ENCODE measurements around the gene CFAP68.

The CFAP68 gene, protein sequence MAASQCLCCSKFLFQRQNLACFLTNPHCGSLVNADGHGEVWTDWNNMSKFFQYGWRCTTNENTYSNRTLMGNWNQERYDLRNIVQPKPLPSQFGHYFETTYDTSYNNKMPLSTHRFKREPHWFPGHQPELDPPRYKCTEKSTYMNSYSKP

DNA sequence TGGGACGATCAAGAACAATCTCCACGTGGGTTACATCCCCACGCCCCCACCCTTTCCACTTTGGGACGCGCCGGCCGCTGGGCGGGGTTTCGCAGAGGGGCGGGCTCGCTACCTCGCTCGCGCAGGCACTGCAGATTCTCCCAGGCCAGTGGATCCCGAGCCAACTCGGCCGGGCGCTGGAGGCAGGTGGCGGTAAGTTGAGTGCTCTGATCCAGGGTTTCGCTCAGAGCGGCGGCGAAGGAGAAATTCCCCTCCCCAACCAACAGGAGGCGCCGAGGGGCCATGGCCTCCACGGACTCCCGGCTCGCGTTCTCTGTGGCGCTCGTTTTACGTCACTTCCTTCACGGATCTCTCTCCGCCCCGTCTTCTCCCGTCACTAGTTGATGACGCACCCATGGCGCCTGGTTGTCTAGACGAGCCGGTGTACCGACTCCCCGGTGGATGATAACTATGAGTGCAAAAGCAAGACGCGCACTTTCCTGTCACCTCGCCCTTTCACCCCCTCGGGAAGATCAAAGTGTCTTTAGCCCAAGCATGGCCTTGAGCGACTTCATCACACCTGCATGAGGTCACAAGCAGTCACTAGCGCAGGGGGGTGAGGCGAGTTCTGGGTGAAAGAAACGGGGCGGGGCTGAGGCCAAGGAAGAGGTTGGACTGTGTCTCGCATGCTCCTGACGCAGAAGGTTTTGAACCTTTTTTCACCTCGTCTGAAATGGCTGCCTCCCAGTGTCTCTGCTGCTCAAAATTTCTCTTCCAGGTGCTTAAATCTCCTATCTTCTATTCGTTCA, at the start of gene CFAP68, which contains the start of gene FDXACB1:
CFAP68 (plus strand) TSS at position 693 of the 788 bp plus-strand sequence; CDS start at position 713, 20 bp downstream.
FDXACB1 (minus strand) TSS at position 317 of the 788 bp plus-strand sequence; CDS start at position 284, 33 bp downstream.
- DNase-seq (ENCODE audit: low read depth), result peak; percentile 90

DNA sequence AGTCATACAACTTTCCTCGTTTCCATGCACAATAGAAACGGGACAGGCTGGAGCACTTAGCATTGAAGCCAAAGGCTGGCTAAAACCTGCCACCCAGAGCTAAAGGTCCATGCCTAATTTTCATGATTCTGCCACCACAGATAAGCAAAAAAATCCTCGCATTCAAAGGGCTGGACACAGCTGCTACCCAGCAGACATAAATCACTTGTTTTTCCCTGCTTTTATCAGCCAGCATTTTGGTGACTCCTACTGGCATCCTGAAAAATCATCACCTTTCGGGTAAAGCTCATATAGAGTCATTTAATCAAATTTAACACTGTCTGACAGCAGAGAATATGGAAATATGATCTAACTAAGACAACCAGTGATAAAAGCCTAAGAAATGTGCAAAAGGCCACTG, 45.8 kb upstream of the CFAP68 start:
- DNase-seq (ENCODE audit: low read depth), result no peak

- no peak for DNase-seq (ENCODE audit: low read depth)
Observed at GRCh38 chr11:111834432-111835163, 44.7 kb upstream of the CFAP68 start.

DNA sequence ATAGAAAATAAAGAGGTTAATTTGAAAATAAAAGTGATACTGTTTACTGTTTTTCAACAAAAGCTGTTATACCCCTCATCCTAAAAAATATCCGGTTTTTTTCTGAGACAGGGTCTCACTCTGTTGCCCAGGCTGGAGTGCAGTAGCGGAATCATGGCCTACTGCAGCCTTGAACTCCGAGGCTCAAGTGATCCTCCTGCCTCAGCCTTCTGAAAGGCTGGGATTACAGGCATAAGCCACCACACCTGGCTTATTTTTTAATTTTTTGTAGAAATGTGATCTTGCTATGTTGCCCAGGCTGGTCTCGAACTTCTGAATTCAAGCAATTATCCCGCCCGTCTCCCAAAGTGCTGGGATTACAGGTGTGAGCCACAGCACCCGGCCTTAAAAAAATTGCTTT, 43.7 kb upstream of the CFAP68 start:
- no peak for DNase-seq (ENCODE audit: low read depth)

- no peak for DNase-seq (ENCODE audit: low read depth)
Observed at GRCh38 chr11:111836162-111836561, 43.2 kb upstream of the CFAP68 start.

- no peak for DNase-seq (ENCODE audit: low read depth)
Observed at GRCh38 chr11:111836721-111837120, 42.6 kb upstream of the CFAP68 start.

GRCh38 chr11:111837366-111837891, 41.9 kb upstream of the CFAP68 start:
- DNase-seq (ENCODE audit: low read depth), result no peak

DNA sequence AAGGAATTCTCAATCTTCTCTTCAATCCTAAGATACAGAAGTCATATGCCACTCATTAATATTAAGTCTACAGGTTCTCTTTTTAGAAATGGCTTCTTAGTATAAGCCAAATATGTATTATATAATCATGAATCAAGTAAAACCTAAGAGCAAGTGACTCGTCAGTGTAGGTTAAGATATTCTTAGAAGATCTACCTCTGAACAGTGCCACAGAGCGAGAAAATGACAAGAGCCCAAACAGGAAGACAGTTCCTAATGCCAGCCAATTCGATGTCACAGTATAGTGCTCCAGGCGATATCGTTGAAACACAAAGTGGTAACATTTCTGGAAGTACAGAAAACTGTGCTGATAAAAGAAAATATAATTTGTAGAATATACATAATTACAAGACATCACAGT, 41.3 kb upstream of the CFAP68 start:
- DNase-seq (ENCODE audit: low read depth), result no peak

- DNase-seq (ENCODE audit: low read depth), result no peak
Observed at GRCh38 chr11:111840143-111840542, 39.2 kb upstream of the CFAP68 start.

DNA sequence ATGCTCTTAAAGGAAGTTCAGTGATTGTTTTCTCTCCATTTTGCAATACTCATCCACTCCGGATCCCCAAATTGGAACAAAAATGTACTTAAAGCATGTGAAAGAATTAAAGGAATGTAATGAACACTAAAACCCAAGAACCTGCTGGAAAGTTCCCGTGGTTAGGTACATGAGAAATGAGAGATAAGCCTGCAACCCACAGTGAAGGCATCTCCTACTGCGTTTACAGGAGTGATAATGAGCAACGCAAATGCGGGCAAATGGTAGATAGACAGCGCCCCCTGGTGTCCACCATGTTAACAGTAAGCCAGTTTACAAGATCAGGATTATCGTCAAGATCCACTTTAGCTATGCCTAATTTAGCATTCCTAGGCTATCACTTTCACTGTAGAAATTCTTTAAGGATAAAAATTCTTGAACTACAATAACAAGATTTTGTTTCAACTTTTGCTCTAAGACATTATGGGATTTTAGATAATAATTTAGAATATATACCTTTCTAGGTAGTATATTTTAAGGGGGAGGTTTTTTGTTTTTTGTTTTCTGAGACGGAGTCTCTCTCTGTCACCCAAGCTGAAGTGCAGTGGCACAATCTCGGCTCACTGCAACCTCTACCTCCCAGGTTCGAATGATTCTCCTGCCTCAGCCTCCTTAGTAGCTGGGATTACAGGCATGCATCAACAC, 37.8 kb upstream of the CFAP68 start:
- peak; percentile 75 for DNase-seq (ENCODE audit: low read depth)

DNA sequence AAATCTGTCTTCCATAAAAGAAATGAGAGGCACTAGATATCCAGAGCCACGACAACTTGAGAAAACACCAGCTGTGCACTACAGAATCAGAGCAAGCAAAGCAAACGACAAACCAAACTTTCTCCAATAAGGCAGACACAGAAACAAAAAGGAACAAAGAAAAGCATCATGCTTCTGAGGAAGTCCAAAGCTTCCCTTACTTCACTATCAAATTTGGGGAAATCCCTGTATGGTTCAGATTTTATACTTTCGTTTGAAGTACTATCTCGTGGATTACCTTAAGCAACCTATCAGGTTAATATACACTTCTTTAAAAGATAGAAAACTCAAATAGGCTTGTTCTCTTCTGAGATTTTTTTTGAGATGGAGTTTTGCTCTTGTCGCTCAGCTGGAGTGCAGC, 35.7 kb upstream of the CFAP68 start:
- no peak for DNase-seq (ENCODE audit: low read depth)

- no peak for DNase-seq (ENCODE audit: low read depth)
Observed at GRCh38 chr11:111845276-111846028, 33.9 kb upstream of the CFAP68 start.

DNA sequence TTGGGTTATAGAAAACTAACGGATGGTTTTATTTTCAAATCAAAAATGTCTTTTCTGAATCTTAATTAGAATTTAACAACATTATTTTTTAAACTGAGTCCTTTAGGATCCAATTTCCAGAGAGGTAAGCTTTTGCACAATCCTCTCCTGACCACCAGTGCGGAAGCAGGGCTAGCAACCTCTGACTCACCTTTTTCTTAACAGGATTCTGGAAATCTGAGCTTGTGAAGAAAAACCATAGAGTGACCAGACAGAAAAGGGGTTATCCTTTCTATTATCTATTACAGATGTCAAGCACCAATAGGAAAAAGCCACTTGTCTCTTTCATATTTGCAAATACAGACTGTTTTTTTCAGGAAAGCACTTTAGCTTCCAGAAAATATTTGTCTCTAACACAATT, 33.3 kb upstream of the CFAP68 start:
- no peak for DNase-seq (ENCODE audit: low read depth)

DNA sequence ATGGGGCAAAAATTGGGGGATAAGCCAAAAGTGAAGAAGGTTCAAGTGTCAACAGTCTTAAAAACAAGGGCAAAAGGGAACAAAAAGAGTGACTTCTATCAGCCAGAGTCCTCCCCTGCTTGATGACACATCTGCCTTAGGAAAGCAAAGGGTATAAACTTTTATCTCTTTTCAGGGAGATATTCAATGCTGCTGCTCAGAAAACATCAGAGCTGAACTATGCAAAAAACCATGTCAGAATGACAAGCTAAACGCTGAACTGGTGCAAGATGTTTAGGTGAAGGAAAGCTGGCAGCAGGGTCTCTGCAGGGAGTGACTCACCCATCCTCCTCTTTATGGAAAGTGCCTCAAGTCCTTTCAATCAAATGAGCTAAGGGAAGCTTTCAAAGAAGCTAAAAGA, 32.7 kb upstream of the CFAP68 start:
- DNase-seq (ENCODE audit: low read depth), result no peak

- DNase-seq (ENCODE audit: low read depth), result no peak
Observed at GRCh38 chr11:111849631-111850030, 29.7 kb upstream of the CFAP68 start.

DNA sequence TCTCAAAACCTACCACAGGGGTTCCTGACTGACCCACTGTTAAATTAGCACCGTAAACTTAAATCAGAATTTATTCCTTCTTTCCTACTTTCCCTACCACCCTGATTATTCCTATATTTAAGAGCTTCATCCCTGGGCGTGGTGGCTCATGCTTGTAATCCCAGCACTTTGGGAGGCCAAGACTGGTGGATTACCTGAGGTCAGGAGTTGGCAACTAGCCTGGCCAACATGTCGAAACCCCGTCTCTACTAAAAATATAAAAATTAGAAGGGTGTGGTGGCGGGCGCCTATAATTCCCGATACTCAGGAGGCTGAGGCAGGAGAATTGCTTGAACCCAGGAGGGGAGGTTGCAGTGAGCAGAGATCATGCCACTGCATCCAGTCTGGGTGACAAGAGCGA, 28.3 kb upstream of the CFAP68 start:
- no peak for DNase-seq (ENCODE audit: low read depth)

GRCh38 chr11:111851636-111852035, 27.7 kb upstream of the CFAP68 start:
- DNase-seq (ENCODE audit: low read depth), result no peak

GRCh38 chr11:111852103-111852502, 27.2 kb upstream of the CFAP68 start:
- DNase-seq (ENCODE audit: low read depth), result no peak

DNA sequence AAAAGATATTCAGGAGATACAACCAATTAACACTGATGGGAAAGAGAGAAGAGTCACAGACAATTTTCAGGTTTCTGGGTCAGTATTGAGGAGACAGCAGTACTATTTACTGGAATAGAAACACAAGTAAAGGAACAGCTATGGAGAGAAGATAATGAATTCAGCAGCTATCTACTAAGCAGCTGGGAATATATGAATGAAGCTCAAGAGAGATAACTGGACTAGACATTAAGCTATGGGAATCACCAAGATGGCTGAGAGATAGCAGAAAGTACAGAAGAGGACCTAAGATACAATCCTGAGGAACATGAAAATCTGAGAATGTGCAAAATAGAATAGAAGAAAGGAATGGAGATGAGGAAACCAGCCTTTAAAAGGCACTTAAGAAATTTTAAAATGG, 23.8 kb upstream of the CFAP68 start:
- DNase-seq (ENCODE audit: low read depth), result no peak

- DNase-seq (ENCODE audit: low read depth), result no peak
Observed at GRCh38 chr11:111860257-111860656, 19.1 kb upstream of the CFAP68 start.

- no peak for DNase-seq (ENCODE audit: low read depth)
Observed at GRCh38 chr11:111870113-111870512, 9.2 kb upstream of the CFAP68 start.

DNA sequence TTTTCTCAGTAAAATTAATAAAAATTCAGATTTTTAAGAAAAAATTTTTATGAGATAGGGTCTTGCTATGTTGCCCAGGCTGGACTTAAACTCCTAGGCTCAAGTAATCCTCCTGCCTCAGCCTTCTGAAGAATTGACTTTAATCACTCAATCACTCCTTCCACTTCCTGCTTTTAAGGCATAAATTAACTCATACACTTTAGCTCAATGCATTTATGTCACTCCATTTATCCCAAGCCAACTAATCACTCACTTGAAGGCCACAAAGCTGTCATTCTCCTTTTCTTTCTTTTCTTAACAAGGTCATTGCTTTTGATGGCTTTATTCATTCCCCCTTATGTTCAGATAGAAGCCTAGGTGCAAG, 8.8 kb upstream of the CFAP68 start:
- DNase-seq (ENCODE audit: low read depth), result no peak

Data from activated T-helper 9 cell treated with anti-CD3 and anti-CD28 coated beads, Interleukin-2, amount 50 U/mL, for 16 hours (primary cell).